Activated CD4-positive, alpha-beta memory T cell treated with anti-CD3 and anti-CD28 coated beads for 36 hours (primary cell): ENCODE data around the gene C5AR2. TPM values are rescaled to one million over a fixed set of nuclear protein-coding genes. Genes with fewer than 3 reads are reported as not detected.
A peak's percentile ranks its signal among the peaks of the same experiment; 100 is the strongest.
"Not testable (repeated sequence)": the region's sequence is repeated elsewhere in the genome, so short reads cannot be mapped to it uniquely, and the experiment has no call there.

Experiments used
- CTCF ChIA-PET: fragments of 350-600 bp; sonication (Branson Sonifier 250); formaldehyde crosslinking; loops from one replicate; lab custom pipeline; 2021; ENCODE audit warnings: antibody characterized with exemption, inconsistent platforms; lab: Charles Lee
- POLR2A ChIA-PET: fragments of 350-600 bp; sonication (Branson Sonifier 250); formaldehyde crosslinking; loops from one replicate; lab custom pipeline; 2021; ENCODE audit warnings: antibody characterized with exemption; lab: Charles Lee
- DNase-seq: peaks from one replicate; pipeline ENCODE4 v3.0.0-alpha.2; 2020
- H3K27ac Mint-ChIP-seq: one replicate; pipeline ENCODE4 v1.8.0; 2021; ENCODE audit warnings: mixed read lengths
- H3K27me3 Mint-ChIP-seq: one replicate; pipeline ENCODE4 v1.8.0; 2021; ENCODE audit warnings: mixed read lengths
- H3K36me3 Mint-ChIP-seq: one replicate; pipeline ENCODE4 v1.8.0; 2021; ENCODE audit warnings: mixed read lengths
- H3K4me1 Mint-ChIP-seq: one replicate; pipeline ENCODE4 v1.8.0; 2021; ENCODE audit warnings: low read depth, mixed read lengths
- H3K4me3 Mint-ChIP-seq: one replicate; pipeline ENCODE4 v1.8.0; 2021; ENCODE audit warnings: mild to moderate bottlenecking, mixed read lengths
- H3K9me3 Mint-ChIP-seq: one replicate; pipeline ENCODE4 v1.8.0; 2021; ENCODE audit warnings: mixed read lengths
- intact Hi-C: fragments of 100-400 bp; cut with micrococcal nuclease; formaldehyde crosslinking; loops from one replicate; pipeline ENCODE4 v1.15.1; 2023
- total RNA-seq, 2 experiments: library from RNA; stranded (reverse); gene quantifications; one replicate each; pipeline ENCODE4 v1.2.3, GENCODE V29; 2021

Gene C5AR2
- total RNA-seq, 2 experiments from 2014 or later, result 0.05 to 0.07 TPM

GRCh38 chr19:47350630-47351029, 18.7 kb downstream of the C5AR2 start:
- intact Hi-C loops, result no loop called here

DNA sequence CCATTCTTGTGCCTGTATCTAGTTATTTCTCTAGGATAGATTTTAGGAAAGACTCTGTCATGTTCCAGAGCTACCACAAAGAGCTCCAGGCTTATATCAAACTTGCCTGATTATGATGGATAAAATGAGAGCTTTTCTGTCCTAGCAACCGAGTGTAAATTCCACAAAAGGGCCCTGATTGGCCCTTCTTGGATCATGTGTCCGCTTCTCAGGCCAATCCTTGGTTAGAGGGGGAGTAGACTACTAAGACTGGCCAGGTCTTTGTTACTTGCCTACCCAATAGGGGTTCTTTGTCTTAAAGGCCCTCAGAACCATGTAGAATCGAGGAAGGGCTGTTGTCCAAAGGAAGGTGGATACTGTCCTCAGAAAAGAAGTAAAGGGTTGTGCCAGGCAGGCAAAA, 19.6 kb downstream of the C5AR2 start:
- DNase-seq, result no peak
- H3K36me3 Mint-ChIP-seq, result peaks cover 38% of the 10 kb centered on the region
- intact Hi-C loops, result no loop called here
- ChIA-PET CTCF (interaction anchor here (0.8 to 4.6 kb wide), 2 partner anchors 40 to 55 kb away, joined by 3 to 25 read pairs; no protein-coding TSS in a partner anchor), POLR2A (no interaction called here)
- no peak overlapping the region for H3K4me3 Mint-ChIP-seq
- no peaks in the 10 kb centered on the region for H3K27me3 Mint-ChIP-seq
- no peaks in the 10 kb centered on the region for H3K9me3 Mint-ChIP-seq
- H3K4me1 Mint-ChIP-seq, result peaks cover 46% of the 10 kb centered on the region
- H3K27ac Mint-ChIP-seq, result no peak overlapping the region

More at GRCh38 chr19:47350630-47351029, 18.7 kb downstream of the C5AR2 start:
- DNase-seq, result no peak
- ChIA-PET CTCF (interaction anchor here (1.4 to 4.6 kb wide), 6 partner anchors 16 to 173 kb away, joined by 4 to 26 read pairs (median 13); partner anchors contain the start of gene NAPA), POLR2A (interaction anchor here (0.6 to 2.2 kb wide), 3 partner anchors 34 to 1474 kb away, joined by 3 to 9 read pairs (median 5); no protein-coding TSS in a partner anchor)
- Mint-ChIP-seq H3K27me3 (no peaks in the 10 kb centered on the region), H3K36me3 (peaks cover 29% of the 10 kb centered on the region), H3K27ac (peak overlapping the region; percentile 73), H3K4me1 (peaks cover 46% of the 10 kb centered on the region), H3K4me3 (peak overlapping the region; percentile 31), H3K9me3 (no peaks in the 10 kb centered on the region)

DNA sequence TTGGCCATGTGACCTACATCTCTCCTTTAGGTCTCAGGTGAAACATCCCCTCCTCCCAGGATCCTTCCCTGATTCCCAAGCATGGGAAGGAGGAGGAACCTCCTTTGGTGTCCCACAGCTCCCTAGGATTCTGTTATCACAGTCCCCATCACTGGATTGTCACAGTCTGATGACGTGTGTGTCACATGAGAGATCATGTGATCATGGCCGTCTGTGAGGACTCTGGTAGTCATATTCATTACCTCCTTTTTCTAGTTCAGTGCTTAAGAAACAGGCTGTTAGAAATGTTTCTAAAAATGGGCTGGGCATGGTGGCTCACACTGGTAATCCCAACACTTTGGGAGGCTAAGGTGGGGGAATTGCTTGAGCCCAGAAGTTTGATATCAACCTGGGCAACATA, 20.1 kb downstream of the C5AR2 start:
- H3K36me3 Mint-ChIP-seq, result peaks cover 44% of the 10 kb centered on the region
- POLR2A ChIA-PET, result no interaction called here
- DNase-seq, result no peak
- intact Hi-C loops, result no loop called here
- peaks cover 46% of the 10 kb centered on the region for H3K4me1 Mint-ChIP-seq
- H3K4me3 Mint-ChIP-seq, result no peak overlapping the region
- no peaks in the 10 kb centered on the region for H3K9me3 Mint-ChIP-seq
- no peak overlapping the region for H3K27ac Mint-ChIP-seq
- CTCF ChIA-PET, result interaction anchor here (0.8 to 4.6 kb wide), 3 partner anchors 39 to 132 kb away, joined by 3 to 25 read pairs (median 3); partner anchors contain the start of gene KPTN
- no peaks in the 10 kb centered on the region for H3K27me3 Mint-ChIP-seq

- Mint-ChIP-seq H3K4me3 (no peak overlapping the region), H3K36me3 (peaks cover 55% of the 10 kb centered on the region), H3K4me1 (peaks cover 46% of the 10 kb centered on the region), H3K9me3 (no peaks in the 10 kb centered on the region), H3K27ac (no peak overlapping the region), H3K27me3 (no peaks in the 10 kb centered on the region)
- CTCF ChIA-PET, result interaction anchor here (0.9 kb wide), 1 partner anchor 131 kb away, joined by 3 read pairs; the partner anchor contains the start of gene KPTN
- intact Hi-C loops, result no loop called here
- POLR2A ChIA-PET, result no interaction called here
- no peak for DNase-seq
These were observed 21.3 kb downstream of the C5AR2 start for GRCh38 chr19:47353307-47353712.

- no peak for DNase-seq
- peaks cover 71% of the 10 kb centered on the region for H3K36me3 Mint-ChIP-seq
- H3K4me3 Mint-ChIP-seq, result no peak overlapping the region
- H3K9me3 Mint-ChIP-seq, result no peaks in the 10 kb centered on the region
- intact Hi-C loops, result no loop called here
- H3K27ac Mint-ChIP-seq, result no peak overlapping the region
- CTCF ChIA-PET, result interaction anchor here (0.6 to 2.3 kb wide), 4 partner anchors 8 to 107 kb away, joined by 3 to 12 read pairs (median 5); partner anchors contain the start of gene DHX34
- H3K27me3 Mint-ChIP-seq, result no peaks in the 10 kb centered on the region
- peaks cover 17% of the 10 kb centered on the region for H3K4me1 Mint-ChIP-seq
- POLR2A ChIA-PET, result no interaction called here
These were observed 24.9 kb downstream of the C5AR2 start for GRCh38 chr19:47356900-47357299.

DNA sequence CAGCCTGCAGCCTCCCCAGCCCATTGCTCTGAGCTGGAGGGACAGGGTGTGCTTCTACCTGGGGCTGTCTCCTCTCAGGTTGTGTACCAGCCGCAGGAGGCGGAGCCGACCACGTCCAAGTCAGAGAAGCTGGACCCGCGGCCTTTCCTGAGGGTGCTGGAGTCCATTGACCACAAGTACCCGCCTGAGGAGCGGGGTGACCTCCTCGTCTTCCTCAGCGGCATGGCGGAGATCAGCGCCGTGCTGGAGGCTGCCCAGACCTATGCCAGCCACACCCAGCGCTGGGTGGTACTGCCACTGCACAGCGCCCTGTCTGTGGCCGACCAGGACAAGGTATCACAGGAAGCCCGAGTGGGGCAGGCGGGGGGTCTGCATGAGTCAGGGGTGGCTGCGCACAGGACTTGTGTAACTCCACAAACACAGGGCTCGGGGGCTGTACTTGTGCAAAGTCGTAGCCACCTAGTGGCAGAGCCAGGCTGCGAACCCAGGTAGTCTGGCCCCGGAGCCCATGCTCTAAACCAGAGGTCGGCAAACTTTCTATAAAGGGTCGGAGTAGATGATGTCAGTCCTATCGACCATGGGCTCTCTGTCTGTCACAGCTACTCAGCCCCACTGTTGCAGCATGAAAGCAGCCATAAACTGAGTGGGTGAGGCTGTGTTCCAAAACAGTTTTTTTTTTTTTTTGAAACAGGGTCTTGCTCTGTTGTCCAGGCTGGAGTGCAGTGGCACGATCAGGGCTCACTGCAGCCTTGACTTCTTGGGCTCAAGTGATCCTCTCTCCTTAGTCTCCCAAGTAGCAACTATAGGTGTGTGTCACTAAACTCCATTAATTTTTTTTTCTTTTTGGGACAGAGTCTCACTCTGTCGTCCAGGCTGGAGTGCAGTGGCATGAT, 26.1 kb downstream of the C5AR2 start:
- H3K27me3 Mint-ChIP-seq, result no peaks in the 10 kb centered on the region
- H3K27ac Mint-ChIP-seq, result no peak overlapping the region
- ChIA-PET CTCF (interaction anchor here (1.2 to 2.3 kb wide), 2 partner anchors 9 to 53 kb away, joined by 3 to 12 read pairs; partner anchors contain the start of gene DHX34), POLR2A (interaction anchor here (0.6 kb wide), 1 partner anchor 27 kb away, joined by 4 read pairs; no protein-coding TSS in a partner anchor)
- H3K4me1 Mint-ChIP-seq, result peaks cover 8% of the 10 kb centered on the region
- no peak for DNase-seq
- peaks cover 67% of the 10 kb centered on the region for H3K36me3 Mint-ChIP-seq
- no peaks in the 10 kb centered on the region for H3K9me3 Mint-ChIP-seq
- intact Hi-C loops, result no loop called here
- H3K4me3 Mint-ChIP-seq, result no peak overlapping the region

DNA sequence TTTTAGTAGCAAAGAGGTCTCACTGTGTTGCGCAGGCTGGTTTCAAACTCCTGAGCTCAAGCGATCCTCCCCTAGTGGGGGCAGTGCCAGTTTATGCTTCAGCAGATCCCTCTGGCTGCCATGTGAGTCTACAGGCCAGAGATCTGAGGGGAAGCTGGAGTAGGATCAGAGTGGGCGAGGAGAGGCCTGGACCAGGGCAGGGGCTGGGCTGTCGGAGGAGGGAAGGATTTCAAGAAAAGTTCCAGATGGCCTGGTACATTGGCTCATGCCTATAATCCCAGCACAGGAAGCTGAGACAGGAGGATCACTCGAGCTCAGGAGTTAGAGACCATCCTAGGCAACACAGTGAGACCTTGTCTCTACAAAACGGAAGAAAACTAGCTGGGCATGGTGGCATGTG, 27.0 kb downstream of the C5AR2 start:
- intact Hi-C loops, result no loop called here
- ChIA-PET CTCF (interaction anchor here (1.0 to 2.3 kb wide), 3 partner anchors 10 to 32 kb away, joined by 3 to 12 read pairs (median 5); partner anchors contain the start of gene DHX34), POLR2A (no interaction called here)
- Mint-ChIP-seq H3K27ac (no peak overlapping the region), H3K36me3 (peaks cover 64% of the 10 kb centered on the region), H3K9me3 (no peaks in the 10 kb centered on the region), H3K4me1 (peaks cover 4% of the 10 kb centered on the region), H3K4me3 (no peak overlapping the region), H3K27me3 (no peaks in the 10 kb centered on the region)
- DNase-seq, result no peak

DNA sequence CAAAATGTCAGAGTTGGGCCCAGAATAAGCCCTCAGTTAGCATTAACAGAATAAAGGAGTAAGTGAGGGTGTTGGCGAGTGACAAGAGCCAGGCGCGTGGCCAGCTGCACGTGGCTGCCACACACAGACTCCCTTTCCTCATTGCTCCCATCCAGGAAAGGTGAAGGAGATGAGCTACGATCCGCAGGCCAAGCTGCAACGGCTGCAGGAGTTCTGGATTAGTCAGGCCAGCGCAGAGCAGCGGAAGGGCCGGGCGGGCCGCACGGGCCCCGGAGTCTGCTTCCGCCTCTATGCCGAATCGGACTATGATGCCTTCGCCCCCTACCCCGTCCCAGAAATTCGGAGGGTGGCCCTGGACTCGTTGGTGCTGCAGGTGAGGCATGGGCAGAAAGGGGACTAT, 30.3 kb downstream of the C5AR2 start:
- Mint-ChIP-seq H3K4me1 (no peaks in the 10 kb centered on the region), H3K36me3 (peaks cover 52% of the 10 kb centered on the region), H3K27ac (no peak overlapping the region), H3K27me3 (no peaks in the 10 kb centered on the region), H3K9me3 (no peaks in the 10 kb centered on the region), H3K4me3 (no peak overlapping the region)
- intact Hi-C loops, result no loop called here
- ChIA-PET POLR2A (interaction anchor here (1.3 kb wide), 1 partner anchor 13 kb away, joined by 3 read pairs; the partner anchor contains the start of gene DHX34), CTCF (no interaction called here)
- DNase-seq, result no peak

- ChIA-PET CTCF (no interaction called here), POLR2A (no interaction called here)
- no peak for DNase-seq
- Mint-ChIP-seq H3K9me3 (no peaks in the 10 kb centered on the region), H3K4me1 (no peaks in the 10 kb centered on the region), H3K36me3 (peaks cover 40% of the 10 kb centered on the region), H3K27me3 (no peaks in the 10 kb centered on the region), H3K27ac (no peak overlapping the region), H3K4me3 (no peak overlapping the region)
- intact Hi-C loops, result no loop called here
These were observed 32.0 kb downstream of the C5AR2 start for GRCh38 chr19:47363758-47364531.

- H3K4me3 Mint-ChIP-seq, DNase-seq, H3K27me3 Mint-ChIP-seq, intact Hi-C loops, POLR2A ChIA-PET, H3K9me3 Mint-ChIP-seq, H3K4me1 Mint-ChIP-seq, H3K27ac Mint-ChIP-seq: not testable (repeated sequence)
- peaks cover 37% of the 10 kb centered on the region for H3K36me3 Mint-ChIP-seq
- CTCF ChIA-PET, result interaction anchor here (1.5 kb wide), 1 partner anchor 16 kb away, joined by 6 read pairs; the partner anchor contains the start of gene DHX34
These were observed 33.5 kb downstream of the C5AR2 start for GRCh38 chr19:47365455-47365854.

DNA sequence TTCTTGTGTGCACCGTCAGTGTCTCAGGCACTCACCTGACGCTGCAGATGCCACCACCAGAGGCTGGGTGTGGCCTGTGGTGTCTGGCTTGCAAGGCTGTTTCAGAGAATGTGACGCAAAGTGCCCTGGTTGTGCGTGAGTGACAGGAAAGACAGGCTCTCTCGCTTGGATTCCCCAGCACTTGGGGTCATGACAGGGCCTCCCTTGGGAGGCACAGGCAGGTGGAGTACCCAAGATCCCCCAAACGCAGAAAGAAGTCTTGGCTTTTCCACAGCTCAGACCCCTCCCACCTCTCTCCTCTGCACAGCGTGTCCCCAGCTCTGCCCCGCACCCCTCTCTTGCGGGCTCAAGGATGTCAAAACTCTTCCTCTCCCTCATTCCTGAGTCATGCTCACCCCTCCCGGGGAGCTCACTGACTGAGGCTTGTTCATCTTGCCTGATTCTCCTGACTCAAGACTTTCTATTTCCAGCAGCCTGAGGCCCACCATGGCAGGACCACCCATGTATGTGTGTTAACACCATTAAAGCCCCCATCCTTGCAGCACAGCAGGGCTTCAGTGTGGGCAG, 38.2 kb downstream of the C5AR2 start:
- DNase-seq, result no peak
- POLR2A ChIA-PET, result no interaction called here
- H3K4me3 Mint-ChIP-seq, result no peak overlapping the region
- intact Hi-C loops, result no loop called here
- CTCF ChIA-PET, result no interaction called here
- no peaks in the 10 kb centered on the region for H3K9me3 Mint-ChIP-seq
- H3K27ac Mint-ChIP-seq, result no peak overlapping the region
- no peaks in the 10 kb centered on the region for H3K4me1 Mint-ChIP-seq
- H3K27me3 Mint-ChIP-seq, result no peaks in the 10 kb centered on the region
- peaks cover 20% of the 10 kb centered on the region for H3K36me3 Mint-ChIP-seq
